ENCODE results near the gene EXTL1.

Gene EXTL1

GRCh38 chr1:26075421-26076144, 54.0 kb downstream of the EXTL1 start:
- DNase-seq: no peak

DNA sequence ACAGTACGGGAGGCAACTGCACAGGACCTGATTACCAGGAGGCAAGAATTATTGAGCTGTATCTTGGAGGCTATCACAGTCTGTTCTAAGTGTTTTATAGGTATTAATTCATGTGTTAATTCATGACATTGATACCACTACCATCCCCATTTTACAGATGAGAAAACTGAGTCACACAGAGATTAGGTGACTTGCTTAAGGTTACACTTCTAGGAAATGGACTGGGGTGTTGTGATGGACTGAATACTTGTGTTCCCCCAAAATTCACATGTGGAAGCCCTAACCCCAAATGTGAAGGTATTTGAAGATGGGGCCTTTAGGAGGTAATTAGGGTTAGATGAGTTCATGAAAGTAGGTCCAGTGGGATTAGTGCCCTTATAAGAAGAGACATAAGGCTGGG, 55.9 kb downstream of the EXTL1 start:
- no peak for DNase-seq

DNA sequence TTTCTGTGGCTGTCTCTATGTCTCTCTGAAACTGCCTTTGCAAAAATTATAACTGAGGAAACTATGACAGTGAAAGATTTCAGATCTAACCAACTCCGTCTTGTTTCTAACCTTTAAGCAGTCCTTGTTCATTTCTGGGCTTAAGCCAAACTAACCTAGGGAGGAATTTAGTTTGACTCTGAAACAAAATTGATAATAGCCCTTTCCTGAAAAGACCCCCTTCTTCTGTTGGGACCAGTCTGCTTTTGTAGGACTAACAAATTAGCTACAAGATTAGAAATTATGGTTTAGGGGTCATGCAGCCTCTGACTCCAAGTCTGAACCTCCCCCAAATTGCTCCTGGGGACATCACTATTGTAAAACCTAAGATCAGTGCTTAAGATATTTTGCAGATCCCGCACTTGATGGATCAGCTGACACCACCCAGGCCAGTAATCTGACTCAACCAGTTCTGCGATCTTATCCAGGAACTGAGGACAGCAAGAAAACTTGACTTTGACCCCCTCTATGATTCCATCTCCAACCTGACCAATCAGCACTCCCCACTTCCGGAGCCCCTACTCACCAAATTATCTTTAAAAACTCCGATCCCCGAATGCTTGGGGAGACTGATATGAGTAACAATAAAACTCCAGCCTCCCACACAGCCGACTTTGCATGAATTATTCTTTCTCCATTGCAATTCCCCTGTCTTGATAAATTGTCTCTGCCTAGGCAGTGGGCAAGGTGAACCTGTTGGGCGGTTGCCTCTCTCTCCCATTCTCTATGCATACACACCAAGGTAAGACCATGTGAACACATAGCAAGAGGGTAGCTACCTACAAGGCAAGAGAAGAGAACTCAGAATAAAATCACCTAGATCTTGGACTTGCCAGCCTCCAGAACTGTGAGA, 57.0 kb downstream of the EXTL1 start:
- no peak for DNase-seq

GRCh38 chr1:26079178-26079563, 57.6 kb downstream of the EXTL1 start:
- no peak for DNase-seq

- DNase-seq: no peak
These were observed 58.6 kb downstream of the EXTL1 start for GRCh38 chr1:26079960-26080814.

DNA sequence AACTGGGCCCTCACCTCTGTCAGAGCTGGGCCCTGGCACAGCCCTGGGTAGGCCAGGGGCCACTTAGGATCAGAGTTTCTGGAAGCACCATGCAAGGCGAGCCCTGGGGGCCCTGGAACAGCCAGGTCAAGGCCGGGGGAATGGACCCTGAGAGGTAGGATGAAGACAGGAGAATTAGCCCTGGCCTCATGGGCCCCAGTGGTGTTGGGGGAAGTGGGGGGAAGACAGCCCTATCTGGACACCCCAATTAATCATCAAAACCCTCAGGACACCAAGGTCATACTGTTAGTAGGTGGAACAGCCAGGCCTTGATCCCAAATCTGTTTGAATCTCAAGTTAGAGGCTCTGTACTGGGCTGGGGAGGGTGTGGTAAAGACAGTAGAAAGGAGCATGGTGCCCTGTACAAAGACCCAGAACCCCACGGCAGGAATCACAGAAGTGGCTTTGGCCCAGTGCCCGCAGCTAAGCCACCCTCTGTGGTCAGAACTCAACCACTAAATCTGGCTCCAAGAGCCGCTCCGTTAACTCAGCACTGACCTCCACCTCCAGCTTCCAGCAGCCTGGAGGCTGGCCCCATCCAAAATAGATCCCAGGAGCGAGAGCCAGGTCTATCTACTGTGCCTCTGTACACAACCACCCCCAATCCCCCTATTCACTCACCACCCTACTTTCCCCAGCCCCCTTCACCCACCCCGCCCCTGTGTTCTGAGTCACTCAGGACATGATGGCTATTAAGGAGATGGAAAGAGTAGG, 59.9 kb downstream of the EXTL1 start:
- DNase-seq: no peak

GRCh38 chr1:26082020-26082350, 60.4 kb downstream of the EXTL1 start:
- no peak for DNase-seq

GRCh38 chr1:26083208-26083607, 61.6 kb downstream of the EXTL1 start:
- no peak for DNase-seq

DNA sequence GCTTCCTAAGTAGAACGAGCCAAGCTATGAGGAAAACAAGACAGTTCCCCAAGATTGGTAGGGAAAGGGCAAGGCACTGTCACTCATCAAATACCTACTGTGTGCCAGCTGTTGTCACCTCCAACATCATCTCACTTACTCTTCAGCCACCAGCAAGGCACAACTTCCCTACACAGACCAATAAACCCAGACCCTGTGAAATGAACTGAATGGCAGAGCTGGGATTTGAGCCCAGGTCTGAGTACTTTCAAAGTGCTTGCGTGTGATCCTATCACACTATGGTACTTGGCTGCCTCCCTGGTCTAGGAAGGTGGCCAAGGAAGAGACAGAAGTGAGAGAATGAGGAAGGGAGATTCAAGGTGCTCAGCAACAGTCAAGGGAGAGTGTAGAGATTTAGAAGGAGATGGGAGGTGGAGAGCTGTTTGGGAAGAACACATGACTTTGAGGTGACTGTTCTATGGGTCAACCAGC, 62.6 kb downstream of the EXTL1 start:
- no peak for DNase-seq

- DNase-seq: no peak
These were observed 63.3 kb downstream of the EXTL1 start for GRCh38 chr1:26084844-26085243.
